ENCODE measurements around the gene SH3D21.

DNA sequence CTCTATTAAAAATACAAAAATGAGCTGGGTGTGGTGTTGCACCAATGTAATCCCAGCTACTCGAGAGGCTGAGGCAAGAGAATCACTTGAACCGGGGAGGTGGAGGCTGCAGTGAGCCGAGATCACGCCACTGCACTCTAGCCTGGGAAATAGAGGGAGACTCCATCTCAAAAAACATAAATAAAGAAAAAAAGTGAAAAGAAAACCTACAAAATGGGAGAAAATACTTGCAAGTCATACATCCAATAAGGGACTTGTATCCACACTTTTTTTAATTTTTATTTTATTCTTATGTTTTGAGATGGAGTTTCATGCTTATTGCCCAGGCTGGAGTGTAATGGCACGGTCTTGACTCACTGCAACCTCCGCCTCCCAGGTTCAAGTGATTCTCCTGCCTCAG is 29.5 kb upstream of the SH3D21 start:
- TF ChIP-seq, protein P1, sequence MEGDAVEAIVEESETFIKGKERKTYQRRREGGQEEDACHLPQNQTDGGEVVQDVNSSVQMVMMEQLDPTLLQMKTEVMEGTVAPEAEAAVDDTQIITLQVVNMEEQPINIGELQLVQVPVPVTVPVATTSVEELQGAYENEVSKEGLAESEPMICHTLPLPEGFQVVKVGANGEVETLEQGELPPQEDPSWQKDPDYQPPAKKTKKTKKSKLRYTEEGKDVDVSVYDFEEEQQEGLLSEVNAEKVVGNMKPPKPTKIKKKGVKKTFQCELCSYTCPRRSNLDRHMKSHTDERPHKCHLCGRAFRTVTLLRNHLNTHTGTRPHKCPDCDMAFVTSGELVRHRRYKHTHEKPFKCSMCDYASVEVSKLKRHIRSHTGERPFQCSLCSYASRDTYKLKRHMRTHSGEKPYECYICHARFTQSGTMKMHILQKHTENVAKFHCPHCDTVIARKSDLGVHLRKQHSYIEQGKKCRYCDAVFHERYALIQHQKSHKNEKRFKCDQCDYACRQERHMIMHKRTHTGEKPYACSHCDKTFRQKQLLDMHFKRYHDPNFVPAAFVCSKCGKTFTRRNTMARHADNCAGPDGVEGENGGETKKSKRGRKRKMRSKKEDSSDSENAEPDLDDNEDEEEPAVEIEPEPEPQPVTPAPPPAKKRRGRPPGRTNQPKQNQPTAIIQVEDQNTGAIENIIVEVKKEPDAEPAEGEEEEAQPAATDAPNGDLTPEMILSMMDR (IDR thresholded peaks at IDR 0.05), result no peak
- TF ChIP-seq POLR2A (IDR thresholded peaks at IDR 0.05), result no peak

Measured in thyroid gland (tissue), 4 donors.